ENCODE results near the gene XPO4. TPM values are rescaled to one million over a fixed set of nuclear protein-coding genes. Genes with fewer than 3 reads are reported as not detected.

XPO4 gene
- total and polyA plus RNA-seq, 2 of the 13 experiments (the other 11 are each of a cell fraction or from before 2014, with no cell fraction given) = 8.4 to 24.8 TPM

GRCh38 chr13:20788312-20788711 is 114.2 kb downstream of the XPO4 start:
- Histone ChIP-seq H3K4me1 (ENCODE audit: insufficient read depth, low read length) (no peaks in the 10 kb centered on the region), H3K4me3 (replicated peaks in 1 of 3; ENCODE audit: insufficient read depth in 1 of 3, low read depth in 2 of 3, low read length in 3 of 3) (no peak overlapping the region), H3K4me2 (ENCODE audit: low read depth, low read length) (no peak overlapping the region), H3K9me3 (ENCODE audit: low read length) (no peaks in the 10 kb centered on the region), H2AFZ (ENCODE audit: low read length) (no peak overlapping the region), H3K27ac (ENCODE audit: extremely low read length, insufficient read depth, low read length) (no peak overlapping the region), H3K36me3 (replicated peaks in 1 of 2; ENCODE audit: control insufficient read depth in 1 of 2, insufficient read depth in 2 of 2, low read length in 2 of 2) (peaks cover 14 to 45% of the 10 kb centered on the region in 2 experiments), H3K27me3 (ENCODE audit: control insufficient read depth in 1 of 2, insufficient read depth in 2 of 2, low read length in 2 of 2) (no peaks in the 10 kb centered on the region), H4K20me1 (ENCODE audit: insufficient read depth, low read length) (no peaks in the 10 kb centered on the region), H3K9ac (ENCODE audit: insufficient read depth, low read depth, low read length) (no peak overlapping the region), H3K79me2 (ENCODE audit: insufficient read depth, low read length) (no peaks in the 10 kb centered on the region)
- in situ Hi-C loops (cut with HindIII; ENCODE audit: extremely low pct_ligation_motif_present, low pct_unique_long_range_greater_than_20kb) = no loop called here
- ATAC-seq = no peak
- FAIRE-seq = no peak
- intact Hi-C loops (cut with micrococcal nuclease; ENCODE audit: unreplicated experiment) = no loop called here
- BruUV-seq (replicated peaks) = no TSS peak
- POLR2A ChIA-PET = no interaction called here
- no peak for TF ChIP-seq NCOA1 (CRISPR knock-in tag; IDR thresholded peaks at IDR 0.05)
- TF ChIP-seq ATF7 (IDR thresholded peaks at IDR 0.05) = peak; percentile 61
- TF ChIP-seq ATF7 (CRISPR knock-in tag; IDR thresholded peaks at IDR 0.05) = no peak
- no peak for TF ChIP-seq JDP2 (CRISPR knock-in tag; IDR thresholded peaks at IDR 0.05; ENCODE audit: borderline replicate concordance)
- WGBS (ENCODE audit: low lambda C conversion rate) = 97% methylated on average over 1 of the region's 1 CpG
- CTCF ChIA-PET (ENCODE audit: low intra/inter-chr PET ratio, low total read pairs) = no interaction called here
- DNase-seq (ENCODE audit: low spot score) = no peak

- Histone ChIP-seq H3K9me3 (ENCODE audit: low read length) (no peaks in the 10 kb centered on the region), H4K20me1 (ENCODE audit: insufficient read depth, low read length) (no peaks in the 10 kb centered on the region), H3K27me3 (ENCODE audit: control insufficient read depth in 1 of 2, insufficient read depth in 2 of 2, low read length in 2 of 2) (no peaks in the 10 kb centered on the region), H3K9ac (ENCODE audit: insufficient read depth, low read depth, low read length) (no peak overlapping the region), H2AFZ (ENCODE audit: low read length) (no peak overlapping the region), H3K4me1 (ENCODE audit: insufficient read depth, low read length) (no peaks in the 10 kb centered on the region), H3K27ac (ENCODE audit: extremely low read length, insufficient read depth, low read length) (no peak overlapping the region), H3K36me3 (replicated peaks in 1 of 2; ENCODE audit: control insufficient read depth in 1 of 2, insufficient read depth in 2 of 2, low read length in 2 of 2) (peaks cover 17 to 48% of the 10 kb centered on the region in 2 experiments), H3K4me2 (ENCODE audit: low read depth, low read length) (no peak overlapping the region), H3K79me2 (ENCODE audit: insufficient read depth, low read length) (no peaks in the 10 kb centered on the region), H3K4me3 (replicated peaks in 1 of 3; ENCODE audit: insufficient read depth in 1 of 3, low read depth in 2 of 3, low read length in 3 of 3) (no peak overlapping the region)
- in situ Hi-C loops (cut with HindIII; ENCODE audit: extremely low pct_ligation_motif_present, low pct_unique_long_range_greater_than_20kb) (no loop called here), intact Hi-C loops (cut with micrococcal nuclease; ENCODE audit: unreplicated experiment) (no loop called here)
- no peak for ATAC-seq
- TF ChIP-seq SATB2 (CRISPR knock-in tag; IDR thresholded peaks at IDR 0.05) (no peak), ZNF580 (CRISPR knock-in tag; IDR thresholded peaks at IDR 0.05; ENCODE audit: borderline replicate concordance, low read depth) (no peak), ZNF138 (CRISPR knock-in tag; IDR thresholded peaks at IDR 0.05; ENCODE audit: low read depth) (no peak), HIVEP1 (CRISPR knock-in tag; IDR thresholded peaks at IDR 0.05) (no peak), GMEB2 (CRISPR knock-in tag; IDR thresholded peaks at IDR 0.05; ENCODE audit: low read depth) (no peak), CBX2 (IDR thresholded peaks at IDR 0.05; ENCODE audit: low read depth, low read length) (no peak), CBX2 (CRISPR knock-in tag; IDR thresholded peaks at IDR 0.05; ENCODE audit: low read depth) (no peak), JDP2 (CRISPR knock-in tag; IDR thresholded peaks at IDR 0.05; ENCODE audit: borderline replicate concordance) (no peak)
- WGBS (ENCODE audit: low lambda C conversion rate) = 98% methylated on average over 5 of the region's 5 CpGs
- ChIA-PET POLR2A (no interaction called here), CTCF (ENCODE audit: low intra/inter-chr PET ratio, low total read pairs) (no interaction called here)
- no TSS peak for BruUV-seq (replicated peaks)
- DNase-seq (ENCODE audit: low spot score) = no peak
- no peak for FAIRE-seq
Observed at GRCh38 chr13:20787180-20787579, 115.4 kb downstream of the XPO4 start.

Data from HepG2 (cell line).